H1 (cell line): ENCODE results near the gene UCN3. TPM values are rescaled to one million over a fixed set of nuclear protein-coding genes. Genes with fewer than 3 reads are reported as not detected.

Experiments used
- CTCF ChIA-PET: fragments of 300-600 bp; sonication (Branson Sonifier 250); formaldehyde crosslinking; loops from one replicate; lab custom pipeline; 2021; ENCODE audit not compliant: partially characterized antibody; lab: Charles Lee
- POLR2A ChIA-PET: fragments of 300-600 bp; sonication (Branson Sonifier 250); formaldehyde crosslinking; loops from one replicate; lab custom pipeline; 2021; ENCODE audit warnings: inconsistent platforms; ENCODE audit not compliant: partially characterized antibody; lab: Charles Lee
- DNase-seq, 2 experiments: peaks; one replicate each; pipeline versions ENCODE4 v3.0.0 to v3.0.0-alpha.2; 2010 to 2022; ENCODE audit warnings: low spot score in 2 of 2, low read depth in 1 of 2, mixed read lengths in 1 of 2
- FAIRE-seq: peaks from 2 replicates; lab custom pipeline; 2011; peaks lifted over from hg19 to GRCh38; lab: Jason Lieb, UNC
- H2AFZ ChIP-seq: 2 replicates; pipeline ENCODE4 v1.8.1; 2012; ENCODE audit warnings: low read length, inconsistent platforms
- H2AK5ac ChIP-seq: 2 replicates; pipeline ENCODE4 v1.6.1; 2013; ENCODE audit warnings: low read depth, low read length
- H2BK120ac ChIP-seq: replicated peaks from 2 replicates; pipeline ENCODE3; 2013; ENCODE audit warnings: low read depth, low read length, inconsistent platforms
- H2BK12ac ChIP-seq: 2 replicates; pipeline ENCODE4 v1.6.1; 2013; ENCODE audit warnings: low read depth, low read length
- H2BK15ac ChIP-seq: 2 replicates; pipeline ENCODE4 v1.6.1; 2013; ENCODE audit warnings: low read length
- H2BK20ac ChIP-seq: 2 replicates; pipeline ENCODE4 v1.6.1; 2013; ENCODE audit warnings: low read length
- H2BK5ac ChIP-seq: 2 replicates; pipeline ENCODE4 v1.6.1; 2013; ENCODE audit warnings: low read depth, low read length
- H3K14ac ChIP-seq: 2 replicates; pipeline ENCODE4 v1.6.1; 2013; ENCODE audit warnings: inconsistent platforms; ENCODE audit not compliant: insufficient read length
- H3K18ac ChIP-seq: 2 replicates; pipeline ENCODE4 v1.6.1; 2013; ENCODE audit warnings: low read length; ENCODE audit errors: extremely low read depth
- H3K23ac ChIP-seq: 2 replicates; pipeline ENCODE4 v1.6.1; 2013; ENCODE audit warnings: inconsistent platforms; ENCODE audit not compliant: insufficient read length
- H3K23me2 ChIP-seq: 2 replicates; pipeline ENCODE4 v1.6.1; 2013; ENCODE audit warnings: low read depth, low read length
- H3K27ac ChIP-seq: 2 replicates; pipeline ENCODE4 v1.6.1; 2011; ENCODE audit warnings: low read depth, low read length, inconsistent platforms
- H3K27me3 ChIP-seq, 4 experiments: replicated peaks in 1 of 4; 1 replicate in 1 of 4; 2 replicates in 3 of 4; pipeline versions ENCODE4 v1.6.1 to v1.8.1; 2011 to 2013; ENCODE audit warnings: low read length in 3 of 4, mild to moderate bottlenecking in 3 of 4, inconsistent platforms in 2 of 4, mixed read lengths in 2 of 4, moderate library complexity in 1 of 4; ENCODE audit not compliant: control insufficient read depth in 3 of 4, insufficient read depth in 3 of 4; ENCODE audit errors: extremely low read depth in 1 of 4
- H3K36me3 ChIP-seq, 4 experiments: 2 replicates each; pipeline versions ENCODE4 v1.6.1 to v1.8.1; 2011 to 2013; ENCODE audit warnings: mild to moderate bottlenecking in 4 of 4, low read length in 3 of 4, moderate library complexity in 2 of 4, control low read depth in 1 of 4, inconsistent platforms in 1 of 4; ENCODE audit not compliant: insufficient read depth in 4 of 4, control insufficient read depth in 2 of 4
- H3K4ac ChIP-seq: replicated peaks from 2 replicates; pipeline ENCODE3; 2013; ENCODE audit warnings: low read length, low read depth, mixed read lengths, inconsistent platforms; ENCODE audit not compliant: insufficient read length
- H3K4me1 ChIP-seq, 4 experiments: replicated peaks in 1 of 4; 1 replicate in 1 of 4; 2 replicates in 3 of 4; pipeline versions ENCODE4 v1.6.1 to v1.8.1; 2011 to 2013; ENCODE audit warnings: low read length in 3 of 4, inconsistent platforms in 2 of 4, mixed read lengths in 1 of 4; ENCODE audit not compliant: insufficient read depth in 4 of 4, control insufficient read depth in 3 of 4
- H3K4me2 ChIP-seq, 2 experiments: 2 replicates each; pipeline versions ENCODE4 v1.6.1 to v1.8.1; 2011 to 2013; ENCODE audit warnings: low read depth in 2 of 2, low read length in 2 of 2, control low read depth in 1 of 2, inconsistent platforms in 1 of 2, mild to moderate bottlenecking in 1 of 2; ENCODE audit not compliant: insufficient read depth in 1 of 2
- H3K4me3 ChIP-seq, 4 experiments: fragments of 200-600, 300-600 bp in 1 of 4; sonication (generic), shearing (Covaris generic), sonication (Bioruptor Twin) in 1 of 4; 2 replicates each; pipeline versions ENCODE4 v1.5.1 to v1.8.1; 2011 to 2016; ENCODE audit warnings: low read length in 4 of 4, low read depth in 3 of 4, control low read depth in 2 of 4, inconsistent platforms in 2 of 4, mild to moderate bottlenecking in 2 of 4, mixed read lengths in 1 of 4, moderate library complexity in 1 of 4; ENCODE audit not compliant: insufficient read depth in 2 of 4; ENCODE audit errors: extremely low read depth in 1 of 4
- H3K56ac ChIP-seq: replicated peaks from 2 replicates; pipeline ENCODE3; 2013; ENCODE audit warnings: low read depth, mild to moderate bottlenecking, mixed read lengths, low read length, inconsistent platforms; ENCODE audit not compliant: insufficient read length
- H3K79me1 ChIP-seq: 2 replicates; pipeline ENCODE4 v1.6.1; 2013; ENCODE audit warnings: low read depth, low read length, control low read depth
- H3K79me2 ChIP-seq, 2 experiments: 2 replicates each; pipeline versions ENCODE4 v1.6.1 to v1.8.1; 2012 to 2013; ENCODE audit warnings: low read length in 2 of 2, mild to moderate bottlenecking in 2 of 2, inconsistent platforms in 1 of 2; ENCODE audit not compliant: insufficient read depth in 2 of 2, control insufficient read depth in 1 of 2
- H3K9ac ChIP-seq, 4 experiments: replicated peaks in 1 of 4; 1 replicate in 1 of 4; 2 replicates in 3 of 4; pipeline versions ENCODE4 v1.6.1 to v1.8.1; 2011 to 2013; ENCODE audit warnings: low read depth in 3 of 4, low read length in 3 of 4, control low read depth in 2 of 4, mild to moderate bottlenecking in 2 of 4, moderate library complexity in 2 of 4, inconsistent platforms in 1 of 4; ENCODE audit errors: extremely low read depth in 1 of 4
- H3K9me3 ChIP-seq, 2 experiments: 2 replicates each; pipeline versions ENCODE4 v1.6.1 to v1.8.1; 2012 to 2013; ENCODE audit warnings: mild to moderate bottlenecking in 2 of 2, moderate library complexity in 2 of 2, control low read depth in 1 of 2, inconsistent platforms in 1 of 2, low read depth in 1 of 2, low read length in 1 of 2, mixed read lengths in 1 of 2; ENCODE audit not compliant: insufficient read depth in 2 of 2
- H4K20me1 ChIP-seq, 2 experiments: replicated peaks in 1 of 2; 2 replicates each; pipeline versions ENCODE3 to v1.8.1; 2011 to 2013; ENCODE audit warnings: inconsistent platforms in 2 of 2, low read length in 2 of 2, mild to moderate bottlenecking in 1 of 2; ENCODE audit not compliant: insufficient read depth in 2 of 2, control insufficient read depth in 1 of 2
- H4K5ac ChIP-seq: 2 replicates; pipeline ENCODE4 v1.6.1; 2013; ENCODE audit warnings: low read length, low read depth, mixed read lengths, inconsistent platforms; ENCODE audit not compliant: insufficient read length
- H4K8ac ChIP-seq: 2 replicates; pipeline ENCODE4 v1.8.0; 2013; ENCODE audit warnings: mild to moderate bottlenecking, moderate library complexity, low read length, inconsistent platforms; ENCODE audit not compliant: insufficient read depth; ENCODE audit errors: extremely low read depth
- H4K91ac ChIP-seq: replicated peaks from 2 replicates; pipeline ENCODE3; 2013; ENCODE audit warnings: low read length, mixed read lengths, inconsistent platforms; ENCODE audit not compliant: insufficient read length
- BACH1 ChIP-seq: IDR thresholded peaks from 2 replicates; pipeline ENCODE4 v1.6.1; 2012; ENCODE audit warnings: low read length, improper control_type of control experiment
- CHD2 ChIP-seq: IDR thresholded peaks from 2 replicates; pipeline ENCODE4 v1.6.1; 2012; ENCODE audit warnings: low read length, improper control_type of control experiment
- CREB1 ChIP-seq: IDR thresholded peaks from 2 replicates; pipeline ENCODE4 v1.6.1; 2012; ENCODE audit warnings: inconsistent platforms
- KDM5A ChIP-seq: fragments of 200-600 bp; IDR thresholded peaks from 2 replicates; pipeline ENCODE4 v1.7.1; 2012; ENCODE audit warnings: mild to moderate bottlenecking, low read length, inconsistent platforms, mixed read lengths
- MAFK ChIP-seq: IDR thresholded peaks from 2 replicates; pipeline ENCODE4 v1.6.1; 2012; ENCODE audit warnings: low read depth, mild to moderate bottlenecking, improper control_type of control experiment, low read length
- POU5F1 ChIP-seq: IDR thresholded peaks from 2 replicates; pipeline ENCODE4 v1.6.1; 2011; ENCODE audit warnings: low read depth, mild to moderate bottlenecking, low read length, moderate library complexity
- RXRA ChIP-seq: IDR thresholded peaks from 2 replicates; pipeline ENCODE4 v1.6.1; 2011; ENCODE audit warnings: low read depth, mild to moderate bottlenecking, low read length, moderate library complexity; ENCODE audit not compliant: insufficient read depth
- SP1 ChIP-seq: IDR thresholded peaks from 2 replicates; pipeline ENCODE4 v1.6.1; 2011; ENCODE audit warnings: low read depth, low read length
- SRF ChIP-seq: IDR thresholded peaks from 2 replicates; pipeline ENCODE4 v1.6.1; 2011; ENCODE audit warnings: mild to moderate bottlenecking, low read depth, low read length, moderate library complexity
- TAF1 ChIP-seq: IDR thresholded peaks from 2 replicates; pipeline ENCODE4 v1.6.1; 2011; ENCODE audit warnings: mild to moderate bottlenecking, low read depth, low read length
- TAF7 ChIP-seq: optimal IDR thresholded peaks from 2 replicates; pipeline ENCODE3; 2011; ENCODE audit warnings: low read depth, mild to moderate bottlenecking, inconsistent platforms, low read length, moderate library complexity, borderline replicate concordance
- TCF12 ChIP-seq: IDR thresholded peaks from 2 replicates; pipeline ENCODE4 v1.6.1; 2011; ENCODE audit warnings: low read depth, mild to moderate bottlenecking, low read length
- WGBS, 2 experiments: shearing (Covaris generic) in 1 of 2; methylation state at CpG; one replicate each; pipeline versions ENCODE4 v1.1.6 to v1.1.7; 2013 to 2015; ENCODE audit warnings: low lambda C conversion rate in 2 of 2, mixed read lengths in 2 of 2, inconsistent platforms in 1 of 2, low coverage in 1 of 2, missing lambda C conversion rate in 1 of 2; ENCODE audit not compliant: insufficient replicate concordance in 2 of 2, insufficient coverage in 1 of 2, insufficient read length in 1 of 2; ENCODE audit errors: extremely low coverage in 1 of 2, missing lambda C conversion rate in 1 of 2; 5-methylcytosine and 5-hydroxymethylcytosine counted together
- polyA plus RNA-seq, 7 experiments: library from polyadenylated mRNA; depleted of rRNA in 3 of 7; stranded (reverse) in 5 of 7; unstranded in 2 of 7; fragments of >200 nt in 5 of 7; fragments of 200-250 nt in 2 of 7; gene quantifications; 1 replicate in 5 of 7; 2 replicates in 1 of 7; 4 replicates in 1 of 7; pipeline versions ENCODE4 v1.2.1 to v1.2.3, GENCODE V29; 2011 to 2013; ENCODE audit warnings: missing spikeins in 2 of 7, mixed read lengths in 2 of 7
- total RNA-seq: library from RNA; stranded (reverse); fragmentation: NEBNext Ultra II Directional; extraction: Animal tissue kit (Norgen Biotek cat#: 25700); gene quantifications from 2 replicates; pipeline ENCODE4 v1.2.1, GENCODE V29; 2021

The UCN3 gene
- total and polyA plus RNA-seq, 2 of the 8 experiments (the other 6 are each of a cell fraction or from before 2014, with no cell fraction given) = not detected

DNA sequence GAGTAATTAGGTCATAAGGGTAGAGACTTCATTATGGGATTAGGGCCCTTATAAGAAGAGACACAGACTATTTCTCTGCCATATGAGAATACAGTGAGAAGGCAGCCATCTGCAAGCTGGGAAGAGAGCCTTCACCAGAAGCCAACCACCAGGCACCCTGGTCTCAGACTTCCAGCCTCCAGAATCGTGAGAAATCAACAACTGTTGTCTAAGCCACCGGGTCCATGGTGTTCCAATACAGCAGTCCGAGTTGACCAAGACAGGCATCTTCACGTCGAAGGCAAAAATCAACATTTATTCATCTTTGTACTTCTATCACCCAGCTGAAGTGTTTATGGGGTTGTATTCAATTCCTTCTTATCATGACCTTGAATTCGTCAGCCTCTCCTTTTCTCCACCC lies 34.6 kb downstream of the UCN3 start:
- no peaks in the 10 kb centered on the region for H3K23me2 ChIP-seq
- no peaks in the 10 kb centered on the region for H3K36me3 ChIP-seq
- no peak overlapping the region for H2AK5ac ChIP-seq
- FAIRE-seq = no peak
- H3K4me2 ChIP-seq = no peak overlapping the region
- H4K5ac ChIP-seq = no peak overlapping the region
- no peak overlapping the region for H2BK20ac ChIP-seq
- no peak overlapping the region for H3K4ac ChIP-seq
- no peaks in the 10 kb centered on the region for H3K79me1 ChIP-seq
- ChIA-PET CTCF (interaction anchor here (1.1 kb wide), 1 partner anchor 16 kb away, joined by 3 read pairs; no protein-coding TSS in a partner anchor), POLR2A (interaction anchor here (1.5 kb wide), 1 partner anchor 15 kb away, joined by 3 read pairs; no protein-coding TSS in a partner anchor)
- no peak overlapping the region for H4K91ac ChIP-seq
- no peak overlapping the region for H3K14ac ChIP-seq
- no peak overlapping the region for H2AFZ ChIP-seq
- H3K23ac ChIP-seq = no peak overlapping the region
- no peaks in the 10 kb centered on the region for H3K9me3 ChIP-seq
- no peak overlapping the region for H3K4me3 ChIP-seq
- no peak overlapping the region for H4K8ac ChIP-seq
- H2BK5ac ChIP-seq = no peak overlapping the region
- H2BK120ac ChIP-seq = no peak overlapping the region
- peaks cover 0 to 1% (median 0%) of the 10 kb centered on the region in 4 experiments; a peak in 1 of 7 replicates for H3K27me3 ChIP-seq
- no peaks in the 10 kb centered on the region for H3K79me2 ChIP-seq
- no peak overlapping the region for H2BK12ac ChIP-seq
- peaks cover 0 to 3% (median 0%) of the 10 kb centered on the region in 4 experiments; a peak in 1 of 7 replicates for H3K4me1 ChIP-seq
- TF ChIP-seq CREB1 (no peak), SP1 (no peak), KDM5A (no peak), CHD2 (no peak), TCF12 (no peak), TAF7 (no peak), SRF (no peak), RXRA (no peak), BACH1 (no peak), TAF1 (no peak), POU5F1 (no peak), MAFK (no peak)
- H3K18ac ChIP-seq = no peak overlapping the region
- no peak overlapping the region for H3K56ac ChIP-seq
- no peak overlapping the region for H2BK15ac ChIP-seq
- 90% methylated on average over 6 of the region's 6 CpGs; no CpG with 5 or more reads in 1 of the 2 experiments for WGBS, 2 experiments
- no peak overlapping the region for H3K27ac ChIP-seq
- H4K20me1 ChIP-seq = no peaks in the 10 kb centered on the region
- no peak overlapping the region for H3K9ac ChIP-seq
- DNase-seq = no peak
